AG04449 (cell line): ENCODE results near the gene MYCN.

ENCODE experiments used
- CTCF ChIA-PET: fragments of 350-600 bp; formaldehyde crosslinking; extraction: SDS; loops from one replicate; lab custom pipeline; 2021; ENCODE audit warnings: antibody characterized with exemption; lab: Yijun Ruan, JAX
- POLR2A ChIA-PET: fragments of 400-600, 350-600 bp; formaldehyde crosslinking; extraction: SDS; loops from one replicate; lab custom pipeline; 2020; ENCODE audit warnings: antibody characterized with exemption, inconsistent platforms; lab: Yijun Ruan, JAX
- DNase-seq: peaks from one replicate; pipeline ENCODE4 v3.0.0-alpha.2; 2010; ENCODE audit warnings: low read depth, low spot score
- H3K4me3 ChIP-seq: 2 replicates; pipeline ENCODE4 v1.5.1; 2011; ENCODE audit warnings: low read depth, mild to moderate bottlenecking, control low read depth, low read length
- TF ChIP-seq, protein P1 (sequence below): IDR thresholded peaks from one replicate; pipeline ENCODE4 v1.5.1; 2011; ENCODE audit warnings: mild to moderate bottlenecking, moderate library complexity, low read length, control low read depth, inconsistent platforms; ENCODE audit not compliant: insufficient read depth; ENCODE audit errors: missing control alignments

MYCN gene

DNA sequence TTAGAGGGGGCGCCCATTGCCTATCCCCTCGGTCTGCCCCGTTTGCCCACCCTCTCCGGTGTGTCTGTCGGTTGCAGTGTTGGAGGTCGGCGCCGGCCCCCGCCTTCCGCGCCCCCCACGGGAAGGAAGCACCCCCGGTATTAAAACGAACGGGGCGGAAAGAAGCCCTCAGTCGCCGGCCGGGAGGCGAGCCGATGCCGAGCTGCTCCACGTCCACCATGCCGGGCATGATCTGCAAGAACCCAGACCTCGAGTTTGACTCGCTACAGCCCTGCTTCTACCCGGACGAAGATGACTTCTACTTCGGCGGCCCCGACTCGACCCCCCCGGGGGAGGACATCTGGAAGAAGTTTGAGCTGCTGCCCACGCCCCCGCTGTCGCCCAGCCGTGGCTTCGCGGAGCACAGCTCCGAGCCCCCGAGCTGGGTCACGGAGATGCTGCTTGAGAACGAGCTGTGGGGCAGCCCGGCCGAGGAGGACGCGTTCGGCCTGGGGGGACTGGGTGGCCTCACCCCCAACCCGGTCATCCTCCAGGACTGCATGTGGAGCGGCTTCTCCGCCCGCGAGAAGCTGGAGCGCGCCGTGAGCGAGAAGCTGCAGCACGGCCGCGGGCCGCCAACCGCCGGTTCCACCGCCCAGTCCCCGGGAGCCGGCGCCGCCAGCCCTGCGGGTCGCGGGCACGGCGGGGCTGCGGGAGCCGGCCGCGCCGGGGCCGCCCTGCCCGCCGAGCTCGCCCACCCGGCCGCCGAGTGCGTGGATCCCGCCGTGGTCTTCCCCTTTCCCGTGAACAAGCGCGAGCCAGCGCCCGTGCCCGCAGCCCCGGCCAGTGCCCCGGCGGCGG lies 1.7 kb downstream of the MYCN start:
- CTCF ChIA-PET = no interaction called here
- no peak for DNase-seq
- no peak overlapping the region for H3K4me3 ChIP-seq
- TF ChIP-seq, protein P1, sequence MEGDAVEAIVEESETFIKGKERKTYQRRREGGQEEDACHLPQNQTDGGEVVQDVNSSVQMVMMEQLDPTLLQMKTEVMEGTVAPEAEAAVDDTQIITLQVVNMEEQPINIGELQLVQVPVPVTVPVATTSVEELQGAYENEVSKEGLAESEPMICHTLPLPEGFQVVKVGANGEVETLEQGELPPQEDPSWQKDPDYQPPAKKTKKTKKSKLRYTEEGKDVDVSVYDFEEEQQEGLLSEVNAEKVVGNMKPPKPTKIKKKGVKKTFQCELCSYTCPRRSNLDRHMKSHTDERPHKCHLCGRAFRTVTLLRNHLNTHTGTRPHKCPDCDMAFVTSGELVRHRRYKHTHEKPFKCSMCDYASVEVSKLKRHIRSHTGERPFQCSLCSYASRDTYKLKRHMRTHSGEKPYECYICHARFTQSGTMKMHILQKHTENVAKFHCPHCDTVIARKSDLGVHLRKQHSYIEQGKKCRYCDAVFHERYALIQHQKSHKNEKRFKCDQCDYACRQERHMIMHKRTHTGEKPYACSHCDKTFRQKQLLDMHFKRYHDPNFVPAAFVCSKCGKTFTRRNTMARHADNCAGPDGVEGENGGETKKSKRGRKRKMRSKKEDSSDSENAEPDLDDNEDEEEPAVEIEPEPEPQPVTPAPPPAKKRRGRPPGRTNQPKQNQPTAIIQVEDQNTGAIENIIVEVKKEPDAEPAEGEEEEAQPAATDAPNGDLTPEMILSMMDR = no peak
- POLR2A ChIA-PET = no interaction called here

DNA sequence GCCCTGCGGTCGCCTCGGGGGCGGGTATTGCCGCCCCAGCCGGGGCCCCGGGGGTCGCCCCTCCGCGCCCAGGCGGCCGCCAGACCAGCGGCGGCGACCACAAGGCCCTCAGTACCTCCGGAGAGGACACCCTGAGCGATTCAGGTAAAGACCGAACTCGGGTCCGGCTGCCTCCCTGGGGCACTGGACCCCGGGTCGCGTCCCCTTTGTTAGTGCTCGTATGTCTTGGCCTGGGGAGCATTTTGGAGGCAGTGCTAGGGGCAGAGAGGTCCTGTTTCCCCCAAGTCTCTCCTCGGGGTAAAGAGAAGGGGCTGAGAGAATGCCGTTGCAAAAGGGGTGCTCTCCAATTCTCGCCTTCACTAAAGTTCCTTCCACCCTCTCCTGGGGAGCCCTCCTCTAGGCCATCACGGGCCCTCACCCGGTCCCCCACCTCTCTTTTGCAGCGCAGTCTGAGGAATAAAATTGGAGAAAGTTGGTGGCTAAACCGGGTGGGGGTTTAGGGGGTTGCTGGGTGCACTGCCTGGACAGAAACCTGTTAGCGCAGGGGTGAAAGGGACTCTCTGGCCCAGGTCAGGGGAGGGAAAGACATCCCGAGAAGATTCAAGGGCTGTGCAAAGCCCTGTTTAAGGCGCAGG lies 2.5 kb downstream of the MYCN start:
- H3K4me3 ChIP-seq = no peak overlapping the region
- DNase-seq = no peak
- ChIA-PET CTCF (no interaction called here), POLR2A (no interaction called here)
- TF ChIP-seq, protein P1 = no peak

DNA sequence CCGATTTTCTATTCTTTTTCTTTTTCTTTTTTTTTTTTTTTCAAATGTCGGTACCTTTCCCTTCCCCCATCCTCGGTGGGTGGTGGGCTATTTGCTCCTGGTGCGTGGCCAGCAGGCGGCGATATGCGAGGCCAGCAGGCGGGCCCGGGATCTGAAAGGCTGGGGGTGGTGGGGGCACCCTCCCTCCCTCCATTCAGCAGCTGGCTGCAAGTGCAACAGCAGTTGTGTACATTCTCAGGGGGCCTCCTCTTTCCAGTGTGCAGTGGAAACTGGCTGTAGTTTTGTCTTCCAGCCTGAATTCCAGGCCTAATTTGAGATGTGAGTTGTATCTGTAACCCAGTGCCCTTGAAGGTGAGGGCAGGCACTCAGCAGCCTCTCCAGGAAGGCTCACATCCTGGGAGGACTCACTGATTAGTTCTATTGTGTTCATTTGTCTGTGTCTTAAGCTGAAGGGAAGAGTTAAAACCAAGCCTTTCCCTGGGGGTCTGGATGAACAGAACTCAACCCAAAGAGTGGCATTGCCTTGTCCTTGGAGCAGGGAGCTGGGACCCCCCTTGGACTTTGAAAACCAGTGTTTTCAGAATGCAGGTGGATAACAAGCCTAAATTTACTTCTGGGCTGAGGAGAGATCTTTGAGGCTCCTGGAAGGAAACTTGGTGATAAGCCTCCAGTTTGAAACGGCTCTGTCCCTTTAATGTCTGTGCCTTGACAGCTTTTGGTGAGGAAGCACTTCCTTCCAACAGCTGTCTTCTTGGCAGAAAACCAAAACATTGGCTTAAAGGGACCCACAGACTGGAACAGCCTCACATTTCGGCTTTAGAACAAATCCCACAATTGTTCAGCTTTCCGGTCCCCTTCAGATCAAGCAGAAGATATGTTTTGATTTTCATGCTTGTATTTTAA lies 3.3 kb downstream of the MYCN start:
- TF ChIP-seq, protein P1 = no peak
- ChIA-PET POLR2A (no interaction called here), CTCF (no interaction called here)
- DNase-seq = no peak
- H3K4me3 ChIP-seq = no peak overlapping the region

DNA sequence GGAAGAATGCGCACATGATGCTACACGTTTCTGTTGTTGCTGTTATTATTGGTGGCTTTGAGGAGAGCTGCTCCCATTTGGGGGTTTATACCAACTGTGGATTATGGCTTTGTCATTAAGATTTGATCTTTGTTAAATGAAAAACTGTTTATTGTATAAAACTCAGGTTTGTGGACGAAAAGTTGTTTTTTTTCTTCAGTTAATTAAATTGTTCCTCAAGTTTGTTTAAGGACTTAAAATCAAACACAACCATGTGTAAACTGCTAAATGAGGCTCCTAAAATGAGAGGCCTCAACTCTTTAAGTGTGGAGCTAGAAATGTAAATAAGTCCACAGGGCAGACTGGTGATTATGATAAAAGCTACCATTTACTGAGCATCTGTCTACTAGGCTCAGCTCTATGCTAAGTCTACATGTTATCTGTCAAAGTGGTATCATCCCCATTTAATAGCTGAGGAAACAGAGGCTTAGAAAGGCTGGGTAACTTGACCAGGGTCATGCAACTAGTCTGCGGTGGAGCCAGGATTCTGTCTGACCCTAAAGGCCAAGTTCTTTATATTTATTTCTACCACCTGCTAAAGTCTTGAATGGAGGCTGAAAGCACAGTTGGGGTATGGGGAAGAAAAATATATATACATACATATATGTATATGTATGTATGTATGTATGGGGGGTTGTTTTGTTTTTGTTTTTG lies 4.1 kb downstream of the MYCN start:
- ChIA-PET POLR2A (no interaction called here), CTCF (no interaction called here)

DNA sequence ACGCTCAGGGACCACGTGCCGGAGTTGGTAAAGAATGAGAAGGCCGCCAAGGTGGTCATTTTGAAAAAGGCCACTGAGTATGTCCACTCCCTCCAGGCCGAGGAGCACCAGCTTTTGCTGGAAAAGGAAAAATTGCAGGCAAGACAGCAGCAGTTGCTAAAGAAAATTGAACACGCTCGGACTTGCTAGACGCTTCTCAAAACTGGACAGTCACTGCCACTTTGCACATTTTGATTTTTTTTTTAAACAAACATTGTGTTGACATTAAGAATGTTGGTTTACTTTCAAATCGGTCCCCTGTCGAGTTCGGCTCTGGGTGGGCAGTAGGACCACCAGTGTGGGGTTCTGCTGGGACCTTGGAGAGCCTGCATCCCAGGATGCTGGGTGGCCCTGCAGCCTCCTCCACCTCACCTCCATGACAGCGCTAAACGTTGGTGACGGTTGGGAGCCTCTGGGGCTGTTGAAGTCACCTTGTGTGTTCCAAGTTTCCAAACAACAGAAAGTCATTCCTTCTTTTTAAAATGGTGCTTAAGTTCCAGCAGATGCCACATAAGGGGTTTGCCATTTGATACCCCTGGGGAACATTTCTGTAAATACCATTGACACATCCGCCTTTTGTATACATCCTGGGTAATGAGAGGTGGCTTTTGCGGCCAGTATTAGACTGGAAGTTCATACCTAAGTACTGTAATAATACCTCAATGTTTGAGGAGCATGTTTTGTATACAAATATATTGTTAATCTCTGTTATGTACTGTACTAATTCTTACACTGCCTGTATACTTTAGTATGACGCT lies 5.8 kb downstream of the MYCN start:
- POLR2A ChIA-PET = no interaction called here
- DNase-seq = no peak
- TF ChIP-seq, protein P1 = no peak
- no peak overlapping the region for H3K4me3 ChIP-seq
- CTCF ChIA-PET = no interaction called here

More for the DNA sequence above, 4.1 kb downstream of the MYCN start:
- TF ChIP-seq, protein P1 = no peak
- no peak overlapping the region for H3K4me3 ChIP-seq
- DNase-seq = no peak
